RWPE2 (cell line): ENCODE results near the gene KDM4C.

Experiments
- ATAC-seq: fragments of 200-7000 bp; cut with Tn5 transposase; 3 replicates; pipeline ENCODE4 v1.9.1; 2021; ENCODE audit warnings: low read depth
- DNase-seq: peaks from one replicate; pipeline ENCODE4 v3.0.0-alpha.2; 2020; ENCODE audit warnings: low spot score
- H3K27ac ChIP-seq: fragments of 450-650 bp; 2 replicates; pipeline ENCODE4 v1.5.1; 2017; ENCODE audit warnings: mild to moderate bottlenecking; ENCODE audit not compliant: poor library complexity, severe bottlenecking
- H3K27me3 ChIP-seq: fragments of 250-450 bp; sonication (Bioruptor Pico); 2 replicates; pipeline ENCODE4 v1.5.1; 2021; ENCODE audit warnings: mild to moderate bottlenecking, moderate library complexity; ENCODE audit not compliant: insufficient read depth, poor library complexity, severe bottlenecking
- H3K36me3 ChIP-seq: fragments of 250-450 bp; sonication (Bioruptor Pico); 2 replicates; pipeline ENCODE4 v1.5.1; 2020; ENCODE audit warnings: low read depth, mild to moderate bottlenecking, moderate library complexity
- H3K4me1 ChIP-seq: fragments of 250-450 bp; sonication (Bioruptor Pico); 2 replicates; pipeline ENCODE4 v1.5.1; 2021; ENCODE audit warnings: mild to moderate bottlenecking, moderate library complexity; ENCODE audit not compliant: insufficient read depth, poor library complexity, severe bottlenecking
- H3K4me3 ChIP-seq: fragments of 250-450 bp; sonication (Bioruptor Pico); 2 replicates; pipeline ENCODE4 v1.5.1; 2021; ENCODE audit warnings: mild to moderate bottlenecking, moderate library complexity; ENCODE audit not compliant: severe bottlenecking
- H3K9me3 ChIP-seq: fragments of 250-450 bp; sonication (Bioruptor Pico); 2 replicates; pipeline ENCODE4 v1.5.1; 2021; ENCODE audit warnings: mild to moderate bottlenecking, moderate library complexity; ENCODE audit not compliant: severe bottlenecking
- TF ChIP-seq, protein P1 (sequence below): fragments of 450-650 bp; IDR thresholded peaks from one replicate; pipeline ENCODE4 v1.5.1; 2017; ENCODE audit warnings: mild to moderate bottlenecking, moderate library complexity; ENCODE audit not compliant: poor library complexity, severe bottlenecking

The KDM4C gene

DNA sequence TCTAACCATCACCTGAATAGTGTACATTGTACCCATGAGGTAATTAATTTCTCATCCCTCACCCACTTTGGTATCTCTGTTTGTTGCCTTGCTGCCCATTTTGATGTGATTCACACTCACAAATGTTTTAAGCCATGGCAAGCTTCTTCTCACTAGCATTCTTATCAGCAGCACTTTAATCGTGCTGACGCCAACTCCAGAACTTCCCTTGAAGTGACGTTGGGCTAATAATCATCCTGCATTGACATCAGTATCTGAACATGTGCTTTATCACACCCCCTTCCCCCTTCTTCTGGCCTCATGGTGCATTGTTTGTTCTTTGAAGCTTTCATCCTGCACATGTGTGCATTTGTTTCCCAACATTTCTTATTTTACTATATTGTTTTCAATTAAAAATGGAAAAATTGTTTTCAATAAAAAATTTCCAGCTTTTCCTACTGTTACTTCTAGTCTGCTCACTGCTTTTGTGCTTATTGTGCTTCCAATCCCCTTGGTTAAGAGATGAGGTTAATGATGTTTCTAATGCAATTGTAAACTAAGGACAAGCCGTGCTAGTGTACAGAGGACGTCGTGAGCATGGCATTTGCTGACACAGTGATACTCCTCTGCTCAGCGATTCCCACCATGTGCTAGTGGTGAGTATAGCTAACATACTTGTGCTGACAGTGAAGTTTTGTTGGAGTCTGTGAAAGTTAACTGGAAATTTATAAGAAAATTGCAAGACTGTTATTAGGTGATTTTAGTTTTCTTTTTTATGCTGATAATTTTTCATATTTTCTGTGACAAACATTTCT, 238.5 kb downstream of the KDM4C start:
- H3K27ac ChIP-seq: no peak overlapping the region
- no peaks in the 10 kb centered on the region for H3K4me1 ChIP-seq
- no peaks in the 10 kb centered on the region for H3K36me3 ChIP-seq
- ATAC-seq: no peak
- no peaks in the 10 kb centered on the region for H3K9me3 ChIP-seq
- TF ChIP-seq, protein P1, sequence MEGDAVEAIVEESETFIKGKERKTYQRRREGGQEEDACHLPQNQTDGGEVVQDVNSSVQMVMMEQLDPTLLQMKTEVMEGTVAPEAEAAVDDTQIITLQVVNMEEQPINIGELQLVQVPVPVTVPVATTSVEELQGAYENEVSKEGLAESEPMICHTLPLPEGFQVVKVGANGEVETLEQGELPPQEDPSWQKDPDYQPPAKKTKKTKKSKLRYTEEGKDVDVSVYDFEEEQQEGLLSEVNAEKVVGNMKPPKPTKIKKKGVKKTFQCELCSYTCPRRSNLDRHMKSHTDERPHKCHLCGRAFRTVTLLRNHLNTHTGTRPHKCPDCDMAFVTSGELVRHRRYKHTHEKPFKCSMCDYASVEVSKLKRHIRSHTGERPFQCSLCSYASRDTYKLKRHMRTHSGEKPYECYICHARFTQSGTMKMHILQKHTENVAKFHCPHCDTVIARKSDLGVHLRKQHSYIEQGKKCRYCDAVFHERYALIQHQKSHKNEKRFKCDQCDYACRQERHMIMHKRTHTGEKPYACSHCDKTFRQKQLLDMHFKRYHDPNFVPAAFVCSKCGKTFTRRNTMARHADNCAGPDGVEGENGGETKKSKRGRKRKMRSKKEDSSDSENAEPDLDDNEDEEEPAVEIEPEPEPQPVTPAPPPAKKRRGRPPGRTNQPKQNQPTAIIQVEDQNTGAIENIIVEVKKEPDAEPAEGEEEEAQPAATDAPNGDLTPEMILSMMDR: no peak
- H3K4me3 ChIP-seq: no peak overlapping the region
- no peaks in the 10 kb centered on the region for H3K27me3 ChIP-seq
- no peak for DNase-seq

DNA sequence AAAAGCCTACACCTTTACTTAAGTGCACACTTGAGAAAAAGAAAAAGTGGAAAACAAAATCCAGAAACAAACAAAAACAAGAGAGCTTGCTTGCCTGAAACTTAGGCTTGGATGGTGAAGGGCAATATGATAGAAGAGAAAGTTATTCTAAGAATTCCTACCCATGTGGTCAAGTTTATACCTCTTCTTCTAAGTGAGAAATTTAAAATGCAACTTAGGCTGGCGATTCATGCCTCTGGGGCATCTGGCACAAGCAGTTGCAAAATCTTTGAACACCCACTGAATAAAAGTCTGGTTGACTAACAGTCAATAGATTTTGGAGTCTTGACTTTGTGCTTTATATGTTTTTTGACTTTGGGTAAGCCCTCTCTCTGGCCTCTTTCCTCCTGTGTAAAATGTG, 239.6 kb downstream of the KDM4C start:
- DNase-seq (no peak), ATAC-seq (no peak)
- no peak overlapping the region for H3K27ac ChIP-seq
- H3K36me3 ChIP-seq: no peaks in the 10 kb centered on the region
- no peaks in the 10 kb centered on the region for H3K4me1 ChIP-seq
- TF ChIP-seq, protein P1: no peak
- no peaks in the 10 kb centered on the region for H3K9me3 ChIP-seq
- no peaks in the 10 kb centered on the region for H3K27me3 ChIP-seq
- H3K4me3 ChIP-seq: no peak overlapping the region

- H3K4me3 ChIP-seq: no peak overlapping the region
- TF ChIP-seq, protein P1: no peak
- no peaks in the 10 kb centered on the region for H3K27me3 ChIP-seq
- H3K36me3 ChIP-seq: no peaks in the 10 kb centered on the region
- ATAC-seq: no peak
- DNase-seq: no peak
- H3K9me3 ChIP-seq: no peaks in the 10 kb centered on the region
- no peak overlapping the region for H3K27ac ChIP-seq
- no peaks in the 10 kb centered on the region for H3K4me1 ChIP-seq
Measured at GRCh38 chr9:6999794-7000193, 242.0 kb downstream of the KDM4C start.

DNA sequence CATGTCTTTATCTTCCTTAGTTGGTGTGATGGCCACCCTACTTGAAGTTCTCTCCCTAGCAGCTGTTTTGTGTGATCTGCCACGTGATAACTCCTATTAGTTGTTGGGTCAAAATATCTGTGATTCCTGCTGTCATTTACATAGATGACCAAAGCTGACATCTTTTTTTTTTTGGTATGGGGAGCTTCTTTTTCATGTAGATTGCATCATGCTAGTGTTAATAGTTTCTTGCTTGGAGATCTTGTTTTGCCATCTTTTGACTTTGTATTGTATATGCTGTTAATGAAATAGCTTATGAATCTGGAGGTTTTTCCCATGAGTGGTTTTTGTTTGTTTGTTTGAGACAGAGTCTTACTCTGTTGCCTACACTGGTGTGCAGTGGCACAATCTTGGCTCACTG, 243.8 kb downstream of the KDM4C start:
- Histone ChIP-seq H3K27ac (no peak overlapping the region), H3K4me1 (no peaks in the 10 kb centered on the region)

More for the DNA sequence above, 243.8 kb downstream of the KDM4C start:
- Histone ChIP-seq H3K4me3 (no peak overlapping the region), H3K36me3 (no peaks in the 10 kb centered on the region), H3K9me3 (no peaks in the 10 kb centered on the region), H3K27me3 (no peaks in the 10 kb centered on the region)
- TF ChIP-seq, protein P1: no peak
- no peak for ATAC-seq
- no peak for DNase-seq
